Activated CD4-positive, alpha-beta T cell treated with anti-CD3 and anti-CD28 coated beads, Interleukin-10, Interleukin-2, amounts not matched to agents 100 ng/mL and 50 ng/mL, durations not matched to agents 16 hours and 8 hours (primary cell): ENCODE measurements around the gene IBTK.
"Not testable (repeated sequence)": the region's sequence is repeated elsewhere in the genome, so short reads cannot be mapped to it uniquely, and the experiment has no call there.

ENCODE experiments used
- DNase-seq: peaks from one replicate; pipeline ENCODE4 v3.0.0-alpha.2; 2020

IBTK gene

DNA sequence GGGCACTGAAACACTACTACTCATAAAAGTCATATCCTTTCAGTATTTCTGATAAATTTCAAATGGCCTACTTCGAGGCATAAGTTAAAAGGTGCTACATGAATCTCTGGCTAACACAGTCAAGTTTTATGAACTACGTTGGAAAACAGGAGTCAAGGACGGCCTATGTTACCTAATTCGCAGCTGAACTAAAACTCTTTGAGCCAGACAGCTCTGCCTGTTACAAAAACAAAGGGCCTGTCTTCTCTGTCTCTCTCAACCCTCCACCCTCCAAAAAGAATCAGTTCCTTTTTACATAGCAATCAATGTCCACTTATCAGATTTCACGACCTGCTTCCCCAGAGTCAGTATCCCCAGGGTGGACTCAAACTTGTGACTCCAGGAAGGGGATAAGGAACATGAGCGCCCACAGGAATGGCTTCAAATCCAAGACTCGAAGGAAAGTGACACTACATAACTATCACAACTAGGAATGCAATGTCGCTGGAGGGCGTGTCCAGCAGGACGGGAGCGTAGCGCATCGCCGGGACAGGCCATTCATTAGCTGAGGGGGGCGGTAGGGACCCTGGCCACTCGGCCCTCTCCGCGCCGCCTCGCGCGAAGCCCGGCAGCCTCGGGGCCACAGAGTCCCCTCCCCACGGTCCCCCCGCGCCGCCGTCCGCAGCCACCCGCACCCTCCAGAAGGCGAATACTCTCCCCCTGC lies 591 bp downstream of the IBTK start:
- DNase-seq: peak; percentile 50

- DNase-seq: no peak
Measured at GRCh38 chr6:82246370-82246769, 1.2 kb downstream of the IBTK start.

GRCh38 chr6:82245376-82245775 lies 2.2 kb downstream of the IBTK start:
- no peak for DNase-seq

GRCh38 chr6:82243884-82244283 lies 3.7 kb downstream of the IBTK start:
- DNase-seq: no peak

- DNase-seq: no peak
Measured at GRCh38 chr6:82240186-82240585, 7.4 kb downstream of the IBTK start.

DNA sequence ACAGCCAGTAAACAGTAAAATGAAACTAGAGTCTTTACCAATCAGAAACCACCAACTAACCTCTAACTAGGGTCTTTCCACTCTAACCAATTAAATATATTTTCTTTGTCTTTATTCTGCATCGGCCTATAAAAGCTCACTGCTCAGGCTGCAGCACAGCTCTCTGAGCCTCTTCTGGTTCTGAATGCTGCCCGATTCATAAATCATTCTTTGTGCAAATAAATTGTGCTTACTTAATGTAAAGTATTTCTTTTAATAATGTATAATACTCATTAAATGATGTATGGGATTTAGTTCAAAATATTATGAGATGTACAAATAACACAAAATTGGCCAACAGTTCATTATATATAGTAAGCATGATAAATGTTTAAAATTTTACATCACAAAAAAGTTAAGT lies 7.9 kb downstream of the IBTK start:
- DNase-seq: no peak

DNA sequence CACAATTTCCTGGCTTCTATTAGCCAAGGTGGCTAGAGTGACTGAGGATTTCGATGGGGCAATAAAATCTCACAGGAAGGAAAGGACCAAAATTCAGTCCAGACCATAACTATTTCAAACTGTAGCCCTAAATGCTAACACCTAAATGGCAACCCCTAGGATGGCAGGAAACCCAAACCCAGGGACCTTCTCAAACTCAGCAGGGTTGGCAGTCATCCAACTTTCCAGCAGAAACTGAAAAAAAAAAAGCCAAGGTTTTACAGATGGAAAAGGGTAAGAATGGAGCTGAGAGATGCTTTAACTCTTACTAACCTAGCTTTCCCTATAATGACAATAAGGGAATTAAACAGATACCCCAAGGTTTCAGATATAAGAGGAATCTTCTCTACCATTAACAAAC lies 10.5 kb downstream of the IBTK start:
- no peak for DNase-seq

GRCh38 chr6:82227770-82228169 lies 19.8 kb downstream of the IBTK start:
- no peak for DNase-seq

DNA sequence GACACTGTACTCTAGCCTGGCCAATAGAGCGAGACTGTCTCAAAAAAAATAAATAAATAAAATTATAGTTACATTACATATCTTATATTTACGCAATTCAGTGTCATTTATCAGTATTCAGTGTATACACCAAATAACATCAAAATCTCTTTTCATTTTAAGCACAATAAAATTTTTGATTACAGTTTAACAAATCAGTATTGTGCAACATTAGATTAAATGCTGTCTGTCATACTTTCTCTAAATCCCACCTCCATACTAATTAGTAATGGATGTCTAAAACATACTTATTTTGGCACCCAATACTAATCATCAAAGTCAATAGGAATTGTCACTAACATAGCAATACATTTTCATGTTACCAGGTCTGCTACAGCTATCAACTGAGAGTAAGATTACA lies 27.4 kb downstream of the IBTK start:
- no peak for DNase-seq

DNA sequence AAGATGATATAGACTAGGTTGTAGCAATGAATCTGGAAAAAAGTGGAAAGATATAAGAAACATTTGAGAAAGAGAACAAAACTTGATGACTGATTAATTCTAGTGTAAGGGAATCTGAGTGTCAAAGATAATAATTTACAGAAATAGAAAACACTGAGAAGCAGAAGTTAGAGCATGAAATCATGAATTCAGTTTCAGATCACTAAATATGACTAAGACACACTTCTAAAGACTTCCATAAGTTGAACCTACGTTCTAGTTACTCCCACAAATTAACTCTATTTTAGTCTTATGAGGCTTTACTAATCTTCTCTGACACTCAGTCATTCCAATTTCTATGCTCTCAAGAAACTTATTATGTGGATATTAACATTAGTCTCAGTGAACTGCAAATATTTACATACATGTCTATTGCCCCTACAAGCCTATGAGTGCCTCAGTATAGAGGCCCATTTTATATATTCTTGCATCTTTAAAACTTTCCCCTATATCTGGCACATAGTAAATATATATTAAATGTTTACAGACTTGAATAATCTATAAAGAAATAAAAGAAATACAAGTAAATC lies 30.4 kb downstream of the IBTK start:
- DNase-seq: no peak

- no peak for DNase-seq
Measured at GRCh38 chr6:82216549-82216948, 31.0 kb downstream of the IBTK start.

- no peak for DNase-seq
Measured at GRCh38 chr6:82211326-82211725, 36.2 kb downstream of the IBTK start.

DNA sequence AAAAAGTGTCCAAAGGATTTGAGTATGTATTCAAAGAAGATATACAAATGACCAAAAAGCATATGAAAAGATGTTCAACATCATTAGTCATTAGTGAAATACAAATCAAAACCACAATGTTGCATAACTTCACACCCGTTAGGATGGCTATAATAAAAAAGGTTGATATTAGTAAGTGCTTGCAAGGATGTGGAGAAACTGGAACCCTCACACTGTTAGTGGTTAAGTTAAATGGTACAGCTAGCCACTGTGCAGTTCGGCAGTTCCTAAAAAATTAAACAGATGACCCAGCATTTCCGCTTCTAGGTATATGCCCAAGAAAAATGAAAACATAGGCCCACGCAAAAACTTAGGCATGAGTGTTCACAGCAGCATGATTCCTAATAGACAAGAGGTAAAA lies 38.6 kb downstream of the IBTK start:
- peak; percentile 51 for DNase-seq

- no peak for DNase-seq
Measured at GRCh38 chr6:82205930-82206392, 41.6 kb downstream of the IBTK start.

DNA sequence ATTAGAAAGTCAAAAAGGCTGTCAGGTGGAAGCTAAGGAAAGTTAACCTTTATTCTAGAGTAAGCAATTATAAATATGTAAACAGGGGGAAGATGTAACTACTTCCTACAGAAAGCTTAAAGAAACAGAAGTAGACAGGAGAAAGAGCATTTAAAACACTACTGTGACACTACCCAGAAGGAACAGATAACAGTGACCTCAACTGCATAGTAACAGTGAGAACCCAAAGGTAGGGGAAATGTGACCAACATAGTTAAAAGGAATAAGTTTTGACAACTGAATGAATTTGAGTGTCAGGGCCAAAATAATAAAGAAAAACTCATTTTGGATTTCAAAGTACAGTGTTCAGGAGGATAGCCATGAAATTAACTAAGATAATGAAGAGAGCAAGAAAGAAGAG lies 43.5 kb downstream of the IBTK start:
- no peak for DNase-seq

GRCh38 chr6:82197784-82198183 lies 49.8 kb downstream of the IBTK start:
- no peak for DNase-seq

DNA sequence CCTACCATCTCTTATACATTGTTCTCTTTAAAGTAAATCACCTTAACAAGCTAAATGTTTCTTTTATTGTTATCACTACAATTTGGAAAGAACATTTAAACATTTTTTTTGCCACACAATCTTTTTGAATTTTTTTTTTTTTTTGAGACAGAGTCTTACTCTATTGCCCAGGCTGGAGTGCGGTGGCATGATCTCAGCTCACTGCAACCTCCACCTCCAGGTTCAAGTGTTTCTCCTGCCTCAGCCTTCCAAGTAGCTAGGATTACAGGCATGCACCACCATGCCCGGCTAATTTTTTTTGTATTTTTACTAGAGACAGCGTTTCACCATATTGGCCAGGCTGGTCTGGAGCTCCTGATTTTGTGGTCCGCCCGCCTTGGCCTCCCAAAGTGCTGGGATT lies 50.3 kb downstream of the IBTK start:
- DNase-seq: not testable (repeated sequence)

GRCh38 chr6:82196161-82196560 lies 51.4 kb downstream of the IBTK start:
- DNase-seq: no peak

- DNase-seq: no peak
Measured at GRCh38 chr6:82195619-82196018, 51.9 kb downstream of the IBTK start.

GRCh38 chr6:82185948-82186535 lies 61.5 kb downstream of the IBTK start:
- no peak for DNase-seq

DNA sequence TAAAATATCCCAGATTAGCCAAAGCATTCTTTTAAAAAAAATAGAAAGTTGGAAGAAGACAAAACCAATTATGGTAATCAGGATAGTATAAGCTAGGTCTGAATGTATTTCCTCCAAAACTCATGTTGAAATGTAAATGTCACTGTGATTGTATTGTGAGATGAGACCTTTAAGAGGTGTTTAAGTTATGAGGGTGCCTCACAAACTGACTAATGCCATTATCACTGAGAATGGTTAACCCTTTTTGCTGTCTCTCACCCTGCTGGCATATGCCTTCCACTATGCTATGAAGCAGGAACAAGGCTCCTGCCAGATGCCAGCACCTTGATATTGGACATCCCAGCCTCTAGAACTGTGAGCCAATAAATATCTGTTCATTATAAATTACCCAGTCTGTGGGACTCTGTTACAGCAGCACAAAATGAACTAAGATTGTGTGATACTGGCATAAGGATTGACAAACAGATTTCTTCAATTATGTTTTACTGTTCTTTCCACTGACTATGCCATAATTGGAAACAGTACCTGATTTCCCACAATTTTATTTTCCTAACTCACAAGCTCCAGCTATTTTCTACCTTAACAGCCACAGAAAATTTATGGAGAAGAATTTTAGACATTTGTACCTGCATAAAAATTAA lies 63.8 kb downstream of the IBTK start:
- no peak for DNase-seq

GRCh38 chr6:82182756-82183155 lies 64.8 kb downstream of the IBTK start:
- DNase-seq: peak; percentile 55

DNA sequence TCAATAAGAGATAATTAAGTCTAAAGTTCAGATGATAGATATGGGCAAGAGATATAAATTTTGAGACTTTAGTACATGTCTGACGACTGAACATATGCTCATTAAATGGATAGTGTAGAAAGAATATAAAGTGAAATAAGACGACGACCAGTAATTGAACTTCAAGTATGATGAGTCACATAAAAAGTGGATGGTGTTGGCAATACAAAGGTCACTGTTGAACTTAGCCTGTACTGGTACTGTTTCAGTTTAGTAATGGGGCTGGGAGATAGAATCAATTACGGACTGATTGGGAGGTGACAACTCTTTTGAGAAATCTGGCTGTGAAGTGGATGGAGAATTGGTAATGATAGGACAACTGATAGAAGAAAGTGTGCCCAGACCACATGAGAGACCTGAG lies 68.1 kb downstream of the IBTK start:
- no peak for DNase-seq

- no peak for DNase-seq
Measured at GRCh38 chr6:82178759-82179112, 68.8 kb downstream of the IBTK start.
